ENCODE measurements around the gene TNXB.
"Not testable (repeated sequence)": the region's sequence is repeated elsewhere in the genome, so short reads cannot be mapped to it uniquely, and the experiment has no call there.

The TNXB gene

GRCh38 chr6:32149932-32150870, 41.1 kb upstream of the TNXB start:
- TF ChIP-seq POLR2A (IDR thresholded peaks at IDR 0.05; ENCODE audit: low read length): no peak
- TF ChIP-seq GATA1 (IDR thresholded peaks at IDR 0.05; ENCODE audit: low read depth, low read length): no peak

GRCh38 chr6:32149092-32149755, 40.1 kb upstream of the TNXB start:
- DNase-seq: no peak
- TF ChIP-seq GATA1 (IDR thresholded peaks at IDR 0.05; ENCODE audit: low read depth, low read length) (no peak), POLR2A (IDR thresholded peaks at IDR 0.05; ENCODE audit: low read length) (no peak)

More at GRCh38 chr6:32149932-32150870, 41.1 kb upstream of the TNXB start:
- DNase-seq: no peak

GRCh38 chr6:32148289-32149091, 39.4 kb upstream of the TNXB start:
- peak; percentile 88 for DNase-seq

GRCh38 chr6:32147401-32148132, 38.4 kb upstream of the TNXB start:
- DNase-seq: peak in 1 of 2 experiments; percentile 47
- TF ChIP-seq POLR2A (IDR thresholded peaks at IDR 0.05; ENCODE audit: low read length) (no peak), GATA1 (IDR thresholded peaks at IDR 0.05; ENCODE audit: low read depth, low read length) (no peak)

More at GRCh38 chr6:32148289-32149091, 39.4 kb upstream of the TNXB start:
- no peak for TF ChIP-seq GATA1 (IDR thresholded peaks at IDR 0.05; ENCODE audit: low read depth, low read length)
- TF ChIP-seq POLR2A (IDR thresholded peaks at IDR 0.05; ENCODE audit: low read length): peak; percentile 28

- DNase-seq: no peak
- TF ChIP-seq POLR2A (IDR thresholded peaks at IDR 0.05; ENCODE audit: low read length) (no peak), GATA1 (IDR thresholded peaks at IDR 0.05; ENCODE audit: low read depth, low read length) (no peak)
These were observed 37.5 kb upstream of the TNXB start for GRCh38 chr6:32146687-32147086.

- TF ChIP-seq POLR2A (IDR thresholded peaks at IDR 0.05; ENCODE audit: low read length): no peak
- TF ChIP-seq GATA1 (IDR thresholded peaks at IDR 0.05; ENCODE audit: low read depth, low read length): no peak
These were observed 37.1 kb upstream of the TNXB start for GRCh38 chr6:32146287-32146686.

GRCh38 chr6:32144238-32144637, 35.1 kb upstream of the TNXB start:
- not testable (repeated sequence) for DNase-seq

More at GRCh38 chr6:32146287-32146686, 37.1 kb upstream of the TNXB start:
- DNase-seq: no peak

GRCh38 chr6:32140420-32141046, 31.4 kb upstream of the TNXB start:
- no peak for TF ChIP-seq GATA1 (IDR thresholded peaks at IDR 0.05; ENCODE audit: low read depth, low read length)
- TF ChIP-seq POLR2A (IDR thresholded peaks at IDR 0.05; ENCODE audit: low read length): no peak
- DNase-seq: peak; percentile 63 to 91

GRCh38 chr6:32139590-32139989, 30.5 kb upstream of the TNXB start:
- no peak for TF ChIP-seq GATA1 (IDR thresholded peaks at IDR 0.05; ENCODE audit: low read depth, low read length)
- TF ChIP-seq POLR2A (IDR thresholded peaks at IDR 0.05; ENCODE audit: low read length): no peak
- no peak for DNase-seq

GRCh38 chr6:32137454-32137853, 28.3 kb upstream of the TNXB start:
- no peak for DNase-seq
- no peak for TF ChIP-seq POLR2A (IDR thresholded peaks at IDR 0.05; ENCODE audit: low read length)
- TF ChIP-seq GATA1 (IDR thresholded peaks at IDR 0.05; ENCODE audit: low read depth, low read length): no peak

GRCh38 chr6:32133786-32134185, 24.6 kb upstream of the TNXB start:
- no peak for DNase-seq
- TF ChIP-seq GATA1 (IDR thresholded peaks at IDR 0.05; ENCODE audit: low read depth, low read length) (no peak), POLR2A (IDR thresholded peaks at IDR 0.05; ENCODE audit: low read length) (no peak)

- no peak for DNase-seq
- TF ChIP-seq GATA1 (IDR thresholded peaks at IDR 0.05; ENCODE audit: low read depth, low read length): no peak
- no peak for TF ChIP-seq POLR2A (IDR thresholded peaks at IDR 0.05; ENCODE audit: low read length)
These were observed 23.0 kb upstream of the TNXB start for GRCh38 chr6:32132110-32132509.

GRCh38 chr6:32131439-32131948, 22.4 kb upstream of the TNXB start:
- peak; percentile 88 to 96 for DNase-seq
- TF ChIP-seq POLR2A (IDR thresholded peaks at IDR 0.05; ENCODE audit: low read length) (no peak), GATA1 (IDR thresholded peaks at IDR 0.05; ENCODE audit: low read depth, low read length) (peak; percentile 65)

Measured in erythroblast (primary cell).